ENCODE results near the gene CEP104. TPM values are rescaled to one million over a fixed set of nuclear protein-coding genes. Genes with fewer than 3 reads are reported as not detected.

The CEP104 gene
- total and polyA plus RNA-seq, 10 of the 15 experiments (the other 5 are each of a cell fraction or from before 2014, with no cell fraction given), result 7.2 to 34.8 (median 19.3) TPM

DNA sequence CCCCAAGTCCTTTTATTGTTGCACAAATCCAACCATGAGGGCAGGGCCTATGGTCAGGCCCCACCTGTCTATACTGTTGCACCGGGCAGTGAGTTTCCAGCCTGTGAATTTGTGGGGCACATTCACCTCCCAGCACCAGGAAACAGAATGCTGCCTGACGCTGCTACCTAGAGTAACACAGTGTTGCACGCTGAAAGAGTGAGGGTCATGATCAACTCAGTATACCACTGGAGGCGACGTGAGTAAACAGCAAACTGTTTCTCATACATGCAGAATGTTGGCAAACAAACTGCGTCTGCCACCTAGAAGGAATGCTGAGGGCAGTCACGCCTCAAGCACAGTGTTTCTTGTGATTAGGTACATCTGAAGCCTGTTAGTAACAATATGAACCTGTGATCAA lies 47.3 kb downstream of the CEP104 start (continued):
- TF ChIP-seq ESRRA (IDR thresholded peaks at IDR 0.05; ENCODE audit: low read length), result no peak
- no peak for TF ChIP-seq CREM (IDR thresholded peaks at IDR 0.05; ENCODE audit: low read depth)
- TF ChIP-seq POLR2AphosphoS2 (IDR thresholded peaks at IDR 0.05; ENCODE audit: low read depth, low read length), result no peak
- no peak for TF ChIP-seq NFIC (IDR thresholded peaks at IDR 0.05; ENCODE audit: low read depth, low read length)
- no peak for TF ChIP-seq RCOR1 (conservative IDR thresholded peaks at IDR 0.05; ENCODE audit: low read depth, low read length)
- no peak for TF ChIP-seq ZSCAN29 (IDR thresholded peaks at IDR 0.05)
- TF ChIP-seq MXI1 (IDR thresholded peaks at IDR 0.05; ENCODE audit: low read depth, low read length), result no peak
- no peak for TF ChIP-seq RAD21 (IDR thresholded peaks at IDR 0.05; ENCODE audit: insufficient read depth, low read depth, low read length)
- no peak for TF ChIP-seq SMAD5 (IDR thresholded peaks at IDR 0.05; ENCODE audit: low read depth)

DNA sequence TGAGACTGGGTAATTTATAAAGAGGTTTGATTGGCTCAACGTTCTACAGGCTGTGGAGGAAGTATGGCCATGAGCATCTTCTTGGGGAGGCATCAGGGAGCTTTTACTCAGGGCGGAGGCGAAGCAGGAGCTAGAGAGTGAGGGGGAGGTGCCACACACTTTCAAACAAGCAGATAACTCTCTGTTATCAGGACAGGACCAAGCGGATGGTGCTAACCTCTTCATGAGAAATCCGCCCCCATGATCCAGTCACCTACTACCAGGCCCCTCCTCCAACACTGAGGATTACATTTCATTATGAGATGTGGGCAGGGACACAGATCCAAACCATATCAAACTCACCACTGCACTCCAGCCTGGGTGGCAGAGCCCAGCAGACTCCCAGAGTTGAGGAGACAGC lies 49.2 kb downstream of the CEP104 start:
- no peak overlapping the region for H2AFZ ChIP-seq (ENCODE audit: control insufficient read depth, low read depth, low read length)
- ATAC-seq, result no peak
- H3K79me2 ChIP-seq (ENCODE audit: control insufficient read depth, insufficient read depth, low read length), result no peaks in the 10 kb centered on the region
- ChIA-PET CTCF (no interaction called here), RAD21 (ENCODE audit: unreplicated experiment) (no interaction called here), POLR2A (no interaction called here), SMC1A (ENCODE audit: uncharacterized antibody, unreplicated experiment) (no interaction called here)
- no peak for FAIRE-seq
- no peaks in the 10 kb centered on the region for H4K20me1 ChIP-seq (ENCODE audit: control insufficient read depth, insufficient read depth)
- H3K4me3 ChIP-seq, result no peak overlapping the region
- in situ Hi-C loops (cut with MboI) (no loop called here), intact Hi-C loops (cut with micrococcal nuclease; ENCODE audit: unreplicated experiment) (no loop called here)
- 54% methylated on average over 5 of the region's 5 CpGs for WGBS (ENCODE audit: insufficient coverage, insufficient replicate concordance, low lambda C conversion rate, missing lambda C conversion rate)
- BruUV-seq (replicated peaks), result no TSS peak
- no peak overlapping the region for H3K27ac ChIP-seq (ENCODE audit: control insufficient read depth, insufficient read depth)
- no peaks in the 10 kb centered on the region; the same call in 2 of the 3 replicates for H3K9me3 ChIP-seq (replicated peaks; ENCODE audit: control insufficient read depth, insufficient read depth, low read length)
- no peak overlapping the region for H3K9ac ChIP-seq (ENCODE audit: control insufficient read depth, insufficient read depth, low read length)
- no peak for DNase-seq (ENCODE audit: low read depth, low spot score)
- H3K36me3 ChIP-seq (ENCODE audit: control insufficient read depth in 2 of 2, insufficient read depth in 2 of 2, low read length in 1 of 2), result no peaks in the 10 kb centered on the region
- H3K4me2 ChIP-seq (ENCODE audit: control insufficient read depth, insufficient read depth), result no peak overlapping the region
- peaks cover 8% of the 10 kb centered on the region; the same call in 1 of the 2 replicates for H3K4me1 ChIP-seq (ENCODE audit: control insufficient read depth, insufficient read depth, low read length)
- H3K27me3 ChIP-seq (replicated peaks in 1 of 2; ENCODE audit: control insufficient read depth in 2 of 2, insufficient read depth in 2 of 2, low read length in 1 of 2), result no peaks in the 10 kb centered on the region; a peak in 1 of 4 replicates
- TF ChIP-seq YY1 (IDR thresholded peaks at IDR 0.05; ENCODE audit: low read depth, low read length), result no peak
- TF ChIP-seq, protein P1, sequence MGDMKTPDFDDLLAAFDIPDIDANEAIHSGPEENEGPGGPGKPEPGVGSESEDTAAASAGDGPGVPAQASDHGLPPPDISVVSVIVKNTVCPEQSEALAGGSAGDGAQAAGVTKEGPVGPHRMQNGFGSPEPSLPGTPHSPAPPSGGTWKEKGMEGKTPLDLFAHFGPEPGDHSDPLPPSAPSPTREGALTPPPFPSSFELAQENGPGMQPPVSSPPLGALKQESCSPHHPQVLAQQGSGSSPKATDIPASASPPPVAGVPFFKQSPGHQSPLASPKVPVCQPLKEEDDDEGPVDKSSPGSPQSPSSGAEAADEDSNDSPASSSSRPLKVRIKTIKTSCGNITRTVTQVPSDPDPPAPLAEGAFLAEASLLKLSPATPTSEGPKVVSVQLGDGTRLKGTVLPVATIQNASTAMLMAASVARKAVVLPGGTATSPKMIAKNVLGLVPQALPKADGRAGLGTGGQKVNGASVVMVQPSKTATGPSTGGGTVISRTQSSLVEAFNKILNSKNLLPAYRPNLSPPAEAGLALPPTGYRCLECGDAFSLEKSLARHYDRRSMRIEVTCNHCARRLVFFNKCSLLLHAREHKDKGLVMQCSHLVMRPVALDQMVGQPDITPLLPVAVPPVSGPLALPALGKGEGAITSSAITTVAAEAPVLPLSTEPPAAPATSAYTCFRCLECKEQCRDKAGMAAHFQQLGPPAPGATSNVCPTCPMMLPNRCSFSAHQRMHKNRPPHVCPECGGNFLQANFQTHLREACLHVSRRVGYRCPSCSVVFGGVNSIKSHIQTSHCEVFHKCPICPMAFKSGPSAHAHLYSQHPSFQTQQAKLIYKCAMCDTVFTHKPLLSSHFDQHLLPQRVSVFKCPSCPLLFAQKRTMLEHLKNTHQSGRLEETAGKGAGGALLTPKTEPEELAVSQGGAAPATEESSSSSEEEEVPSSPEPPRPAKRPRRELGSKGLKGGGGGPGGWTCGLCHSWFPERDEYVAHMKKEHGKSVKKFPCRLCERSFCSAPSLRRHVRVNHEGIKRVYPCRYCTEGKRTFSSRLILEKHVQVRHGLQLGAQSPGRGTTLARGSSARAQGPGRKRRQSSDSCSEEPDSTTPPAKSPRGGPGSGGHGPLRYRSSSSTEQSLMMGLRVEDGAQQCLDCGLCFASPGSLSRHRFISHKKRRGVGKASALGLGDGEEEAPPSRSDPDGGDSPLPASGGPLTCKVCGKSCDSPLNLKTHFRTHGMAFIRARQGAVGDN (IDR thresholded peaks at IDR 0.05), result no peak
- no peak for TF ChIP-seq NR2C1 (IDR thresholded peaks at IDR 0.05)
- TF ChIP-seq, protein P2, sequence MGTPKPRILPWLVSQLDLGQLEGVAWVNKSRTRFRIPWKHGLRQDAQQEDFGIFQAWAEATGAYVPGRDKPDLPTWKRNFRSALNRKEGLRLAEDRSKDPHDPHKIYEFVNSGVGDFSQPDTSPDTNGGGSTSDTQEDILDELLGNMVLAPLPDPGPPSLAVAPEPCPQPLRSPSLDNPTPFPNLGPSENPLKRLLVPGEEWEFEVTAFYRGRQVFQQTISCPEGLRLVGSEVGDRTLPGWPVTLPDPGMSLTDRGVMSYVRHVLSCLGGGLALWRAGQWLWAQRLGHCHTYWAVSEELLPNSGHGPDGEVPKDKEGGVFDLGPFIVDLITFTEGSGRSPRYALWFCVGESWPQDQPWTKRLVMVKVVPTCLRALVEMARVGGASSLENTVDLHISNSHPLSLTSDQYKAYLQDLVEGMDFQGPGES (IDR thresholded peaks at IDR 0.05), result no peak
- no peak for TF ChIP-seq TCF12 (IDR thresholded peaks at IDR 0.05; ENCODE audit: low read depth, low read length)
- TF ChIP-seq, protein P3, sequence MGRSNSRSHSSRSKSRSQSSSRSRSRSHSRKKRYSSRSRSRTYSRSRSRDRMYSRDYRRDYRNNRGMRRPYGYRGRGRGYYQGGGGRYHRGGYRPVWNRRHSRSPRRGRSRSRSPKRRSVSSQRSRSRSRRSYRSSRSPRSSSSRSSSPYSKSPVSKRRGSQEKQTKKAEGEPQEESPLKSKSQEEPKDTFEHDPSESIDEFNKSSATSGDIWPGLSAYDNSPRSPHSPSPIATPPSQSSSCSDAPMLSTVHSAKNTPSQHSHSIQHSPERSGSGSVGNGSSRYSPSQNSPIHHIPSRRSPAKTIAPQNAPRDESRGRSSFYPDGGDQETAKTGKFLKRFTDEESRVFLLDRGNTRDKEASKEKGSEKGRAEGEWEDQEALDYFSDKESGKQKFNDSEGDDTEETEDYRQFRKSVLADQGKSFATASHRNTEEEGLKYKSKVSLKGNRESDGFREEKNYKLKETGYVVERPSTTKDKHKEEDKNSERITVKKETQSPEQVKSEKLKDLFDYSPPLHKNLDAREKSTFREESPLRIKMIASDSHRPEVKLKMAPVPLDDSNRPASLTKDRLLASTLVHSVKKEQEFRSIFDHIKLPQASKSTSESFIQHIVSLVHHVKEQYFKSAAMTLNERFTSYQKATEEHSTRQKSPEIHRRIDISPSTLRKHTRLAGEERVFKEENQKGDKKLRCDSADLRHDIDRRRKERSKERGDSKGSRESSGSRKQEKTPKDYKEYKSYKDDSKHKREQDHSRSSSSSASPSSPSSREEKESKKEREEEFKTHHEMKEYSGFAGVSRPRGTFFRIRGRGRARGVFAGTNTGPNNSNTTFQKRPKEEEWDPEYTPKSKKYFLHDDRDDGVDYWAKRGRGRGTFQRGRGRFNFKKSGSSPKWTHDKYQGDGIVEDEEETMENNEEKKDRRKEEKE (IDR thresholded peaks at IDR 0.05), result no peak
